HG03095 (cell line): ENCODE results near the gene ELF1.
"Not testable (repeated sequence)": the region's sequence is repeated elsewhere in the genome, so short reads cannot be mapped to it uniquely, and the experiment has no call there.

Source experiments
- ATAC-seq: cut with Tn5 transposase; IDR thresholded peaks from one replicate; pipeline ENCODE4 v1.9.1; 2021; ENCODE audit warnings: moderate library complexity; ENCODE audit not compliant: unreplicated experiment

The ELF1 gene

GRCh38 chr13:40941581-40941980, 77.5 kb downstream of the ELF1 start:
- ATAC-seq: no peak

- ATAC-seq: no peak
These were observed 78.3 kb downstream of the ELF1 start for GRCh38 chr13:40940841-40941240.

- peak; percentile 53 for ATAC-seq
These were observed 85.5 kb downstream of the ELF1 start for GRCh38 chr13:40933508-40934204.

- no peak for ATAC-seq
These were observed 86.9 kb downstream of the ELF1 start for GRCh38 chr13:40932252-40932651.

GRCh38 chr13:40931719-40932118, 87.4 kb downstream of the ELF1 start:
- no peak for ATAC-seq

GRCh38 chr13:40929883-40930282, 89.2 kb downstream of the ELF1 start:
- ATAC-seq: not testable (repeated sequence)

GRCh38 chr13:40928980-40929379, 90.1 kb downstream of the ELF1 start:
- no peak for ATAC-seq

- ATAC-seq: no peak
These were observed 91.2 kb downstream of the ELF1 start for GRCh38 chr13:40927929-40928328.

GRCh38 chr13:40923867-40924266, 95.2 kb downstream of the ELF1 start:
- no peak for ATAC-seq

GRCh38 chr13:40922437-40923040, 96.6 kb downstream of the ELF1 start:
- ATAC-seq: no peak

GRCh38 chr13:40920826-40921225, 98.3 kb downstream of the ELF1 start:
- no peak for ATAC-seq

GRCh38 chr13:40919901-40920300, 99.2 kb downstream of the ELF1 start:
- not testable (repeated sequence) for ATAC-seq

GRCh38 chr13:40916207-40916998, 102.7 kb downstream of the ELF1 start:
- no peak for ATAC-seq

GRCh38 chr13:40914863-40915262, 104.3 kb downstream of the ELF1 start:
- not testable (repeated sequence) for ATAC-seq

GRCh38 chr13:40911341-40911740, 107.8 kb downstream of the ELF1 start:
- no peak for ATAC-seq

GRCh38 chr13:40910324-40911050, 108.6 kb downstream of the ELF1 start:
- peak; percentile 86 for ATAC-seq

GRCh38 chr13:40909541-40910200, 109.4 kb downstream of the ELF1 start:
- not testable (repeated sequence) for ATAC-seq

GRCh38 chr13:40908546-40908945, 110.6 kb downstream of the ELF1 start:
- no peak for ATAC-seq

GRCh38 chr13:40901032-40901431, 118.1 kb downstream of the ELF1 start:
- ATAC-seq: not testable (repeated sequence)

GRCh38 chr13:40900568-40900967, 118.5 kb downstream of the ELF1 start:
- not testable (repeated sequence) for ATAC-seq

GRCh38 chr13:40897053-40897452, 122.1 kb downstream of the ELF1 start:
- no peak for ATAC-seq
